Muscle layer of colon (tissue), 2 donors: ENCODE measurements around the gene HTT.

Experiments used
- H3K27ac ChIP-seq: one replicate; pipeline ENCODE4 v1.7.0; 2013; ENCODE audit warnings: low read depth, mild to moderate bottlenecking, low read length, moderate library complexity
- H3K27me3 ChIP-seq, 2 donors: one replicate each; pipeline ENCODE4 v1.7.0; 2013; ENCODE audit warnings: low read length in 2 of 2, mild to moderate bottlenecking in 2 of 2; ENCODE audit not compliant: insufficient read depth in 2 of 2, control insufficient read depth in 1 of 2
- H3K36me3 ChIP-seq: one replicate; pipeline ENCODE4 v1.7.0; 2013; ENCODE audit warnings: mild to moderate bottlenecking, low read length; ENCODE audit not compliant: insufficient read depth
- H3K4me1 ChIP-seq: one replicate; pipeline ENCODE4 v1.7.0; 2013; ENCODE audit warnings: mild to moderate bottlenecking, low read length; ENCODE audit not compliant: insufficient read depth
- H3K4me3 ChIP-seq, 2 donors: one replicate each; pipeline ENCODE4 v1.7.0; 2013; ENCODE audit warnings: low read length in 2 of 2, low read depth in 1 of 2, mild to moderate bottlenecking in 1 of 2, moderate library complexity in 1 of 2
- H3K9ac ChIP-seq: one replicate; pipeline ENCODE4 v1.7.0; 2013; ENCODE audit warnings: low read length
- H3K9me3 ChIP-seq: one replicate; pipeline ENCODE4 v1.7.0; 2013; ENCODE audit warnings: mild to moderate bottlenecking, low read length
- donor health status: abdominal sarcoma.
- donor health status: Adenocarcinoma of cecum.

The HTT gene

GRCh38 chr4:3178351-3178750 lies 103.9 kb downstream of the HTT start:
- Histone ChIP-seq H3K9me3 (no peaks in the 10 kb centered on the region), H3K9ac (no peak overlapping the region), H3K4me1 (peaks cover 3% of the 10 kb centered on the region), H3K27ac (no peak overlapping the region), H3K36me3 (peaks cover 56% of the 10 kb centered on the region), H3K4me3 (no peak overlapping the region), H3K27me3 (no peaks in the 10 kb centered on the region)

DNA sequence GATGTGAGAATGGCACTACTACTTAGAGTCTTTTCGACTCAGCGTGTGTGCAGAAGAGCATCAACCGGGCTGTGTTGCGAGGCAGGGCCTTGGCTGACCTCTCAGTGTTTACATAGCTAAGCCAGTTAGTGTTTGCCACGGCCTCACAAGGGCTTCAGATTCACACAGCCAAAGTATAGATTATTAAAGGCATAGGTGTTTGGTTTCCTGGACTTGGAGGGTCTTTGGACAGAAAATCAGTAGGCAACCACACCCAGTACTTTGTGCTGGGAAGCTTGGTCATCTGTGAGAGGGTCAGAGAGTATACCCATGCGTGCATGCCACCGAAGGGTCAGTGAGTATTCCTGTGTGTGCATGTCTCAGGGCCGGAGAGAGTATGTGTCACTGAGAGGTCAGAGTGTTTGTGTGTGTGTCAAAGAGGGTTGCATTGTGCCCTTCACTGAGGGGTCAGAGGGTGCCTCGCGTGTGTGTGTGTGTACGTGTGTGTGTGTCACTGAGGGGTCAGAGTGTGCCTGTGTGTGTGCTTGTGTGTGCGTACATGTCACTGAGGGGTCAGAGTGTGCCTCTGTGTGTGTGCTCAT lies 104.7 kb downstream of the HTT start:
- no peaks in the 10 kb centered on the region for H3K27me3 ChIP-seq
- peaks cover 3% of the 10 kb centered on the region for H3K4me1 ChIP-seq
- no peak overlapping the region for H3K27ac ChIP-seq
- H3K9me3 ChIP-seq, result no peaks in the 10 kb centered on the region
- no peak overlapping the region for H3K4me3 ChIP-seq
- H3K9ac ChIP-seq, result no peak overlapping the region
- H3K36me3 ChIP-seq, result peaks cover 54% of the 10 kb centered on the region

- Histone ChIP-seq H3K4me3 (no peak overlapping the region), H3K36me3 (peaks cover 57% of the 10 kb centered on the region), H3K27me3 (no peaks in the 10 kb centered on the region)
Observed at GRCh38 chr4:3183008-3183407, 108.5 kb downstream of the HTT start.

DNA sequence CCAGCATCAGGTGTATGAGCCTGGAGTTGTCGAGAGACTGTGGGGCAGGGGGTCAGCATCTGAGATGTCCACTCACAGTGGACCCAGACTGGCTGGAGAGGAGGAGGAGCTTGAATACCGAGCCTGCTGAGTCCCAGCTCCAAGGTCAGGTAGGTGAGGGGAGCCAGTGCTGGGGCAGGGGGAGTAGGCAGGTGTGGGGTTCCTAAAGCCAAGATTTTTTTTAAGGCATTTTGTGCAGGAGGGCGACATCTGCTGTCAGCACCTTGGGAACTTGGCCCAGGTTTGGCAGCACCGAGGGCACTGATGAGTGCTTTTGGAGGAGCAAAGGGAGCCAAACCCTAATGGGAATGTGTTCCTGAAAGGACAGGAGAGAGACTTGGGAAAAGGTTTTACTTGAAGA lies 110.2 kb downstream of the HTT start:
- no peaks in the 10 kb centered on the region for H3K27me3 ChIP-seq
- H3K4me3 ChIP-seq, result no peak overlapping the region
- H3K27ac ChIP-seq, result no peak overlapping the region
- no peaks in the 10 kb centered on the region for H3K9me3 ChIP-seq
- H3K9ac ChIP-seq, result no peak overlapping the region
- no peaks in the 10 kb centered on the region for H3K4me1 ChIP-seq
- H3K36me3 ChIP-seq, result peaks cover 57% of the 10 kb centered on the region

More at GRCh38 chr4:3183008-3183407, 108.5 kb downstream of the HTT start:
- no peak overlapping the region for H3K9ac ChIP-seq
- no peak overlapping the region for H3K27ac ChIP-seq
- H3K4me1 ChIP-seq, result peaks cover 3% of the 10 kb centered on the region
- no peaks in the 10 kb centered on the region for H3K9me3 ChIP-seq

- Histone ChIP-seq H3K9ac (no peak overlapping the region), H3K4me3 (no peak overlapping the region), H3K36me3 (peaks cover 61% of the 10 kb centered on the region), H3K27me3 (no peaks in the 10 kb centered on the region), H3K9me3 (no peaks in the 10 kb centered on the region), H3K27ac (no peak overlapping the region), H3K4me1 (no peaks in the 10 kb centered on the region)
Observed at GRCh38 chr4:3186609-3187008, 112.1 kb downstream of the HTT start.

DNA sequence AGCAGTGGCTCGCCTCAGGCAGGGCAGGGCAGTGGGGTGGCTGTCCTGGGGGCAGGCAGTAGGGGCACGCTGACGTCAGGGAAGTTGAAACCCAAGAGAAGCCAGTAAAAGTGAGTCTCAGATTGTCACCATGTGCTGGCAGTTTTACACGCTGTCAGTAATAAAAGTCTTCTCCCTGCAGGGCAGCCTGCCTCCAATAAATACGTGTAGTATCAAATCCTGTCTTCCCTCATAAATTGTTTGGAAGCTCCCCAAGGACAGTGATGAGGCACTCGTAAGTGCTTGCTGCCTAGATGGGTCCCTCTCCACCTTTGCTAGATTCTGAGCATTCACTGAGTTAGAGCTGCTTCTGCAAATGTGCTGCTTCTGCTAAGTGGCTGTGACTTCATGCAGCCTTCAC lies 113.6 kb downstream of the HTT start:
- Histone ChIP-seq H3K4me3 (no peak overlapping the region), H3K4me1 (no peaks in the 10 kb centered on the region), H3K27ac (no peak overlapping the region), H3K9me3 (no peaks in the 10 kb centered on the region), H3K9ac (no peak overlapping the region), H3K27me3 (no peaks in the 10 kb centered on the region), H3K36me3 (peaks cover 51% of the 10 kb centered on the region)

DNA sequence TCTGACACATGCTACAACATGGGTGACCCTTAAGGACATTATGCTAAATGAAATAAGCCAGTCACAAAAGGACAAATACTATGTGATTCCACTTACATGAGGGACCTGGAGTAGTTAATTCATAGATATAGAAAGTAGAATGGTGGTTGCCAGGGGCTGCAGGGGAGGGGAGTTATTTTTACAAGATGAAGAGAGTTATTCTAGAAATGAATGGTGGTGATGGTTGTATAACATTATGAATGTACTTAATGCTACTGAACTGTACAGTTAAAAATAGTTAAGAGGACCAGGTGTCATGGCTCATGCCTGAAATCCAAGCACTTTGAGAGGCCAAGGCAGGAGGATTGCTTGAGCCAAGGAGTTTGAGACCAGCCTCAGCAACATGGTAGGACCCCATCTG lies 115.0 kb downstream of the HTT start:
- H3K36me3 ChIP-seq, result peaks cover 44% of the 10 kb centered on the region

DNA sequence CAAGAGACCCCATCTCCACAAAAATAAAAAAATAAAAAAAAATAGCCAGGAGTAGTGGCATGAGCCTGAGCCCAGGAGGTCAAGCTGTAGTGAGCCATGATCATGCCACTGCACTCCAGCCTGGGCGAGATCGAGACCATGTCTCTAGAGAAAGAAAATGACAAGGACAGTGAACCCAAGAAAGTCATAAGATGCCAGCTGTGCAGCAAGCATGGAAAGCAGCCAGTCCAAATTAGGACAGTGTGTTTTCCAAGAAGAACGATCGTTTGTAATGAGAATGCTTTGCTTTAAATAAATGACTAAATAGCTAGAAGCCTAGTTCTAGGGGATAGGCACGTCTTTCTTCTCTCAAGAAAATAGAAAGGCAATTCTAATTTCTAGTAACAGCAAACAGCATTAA lies 116.1 kb downstream of the HTT start:
- H3K27me3 ChIP-seq, result no peaks in the 10 kb centered on the region
- H3K9me3 ChIP-seq, result no peaks in the 10 kb centered on the region
- no peaks in the 10 kb centered on the region for H3K4me1 ChIP-seq
- H3K27ac ChIP-seq, result no peak overlapping the region
- no peak overlapping the region for H3K9ac ChIP-seq
- H3K4me3 ChIP-seq, result no peak overlapping the region
- peaks cover 38% of the 10 kb centered on the region for H3K36me3 ChIP-seq

More for the DNA sequence above, 115.0 kb downstream of the HTT start:
- H3K27ac ChIP-seq, result no peak overlapping the region
- H3K4me1 ChIP-seq, result no peaks in the 10 kb centered on the region
- H3K9me3 ChIP-seq, result no peaks in the 10 kb centered on the region
- H3K4me3 ChIP-seq, result no peak overlapping the region
- H3K9ac ChIP-seq, result no peak overlapping the region
- H3K27me3 ChIP-seq, result no peaks in the 10 kb centered on the region

- Histone ChIP-seq H3K27ac (no peak overlapping the region), H3K36me3 (peaks cover 38% of the 10 kb centered on the region)
Observed at GRCh38 chr4:3192188-3192587, 117.7 kb downstream of the HTT start.

DNA sequence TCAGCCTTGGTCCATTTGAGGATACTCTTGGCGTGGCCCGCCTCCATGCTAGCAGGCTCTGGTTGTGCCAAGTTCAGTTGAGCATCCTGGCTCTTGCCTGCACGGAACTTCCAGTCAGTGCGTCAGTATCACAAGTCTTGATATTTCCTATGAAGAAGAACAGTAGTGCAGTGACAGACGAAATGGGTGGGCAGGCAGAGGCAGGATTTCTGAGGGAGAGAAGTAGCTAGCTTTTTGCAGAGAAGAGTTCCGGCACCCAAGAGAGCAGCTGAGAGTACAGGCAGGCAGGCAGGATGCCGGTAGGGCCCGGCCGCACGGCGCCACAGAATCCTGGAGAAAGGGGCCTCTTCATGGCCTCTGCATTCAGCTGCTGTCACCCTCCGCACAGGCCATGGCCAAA lies 118.3 kb downstream of the HTT start:
- no peaks in the 10 kb centered on the region for H3K9me3 ChIP-seq
- no peaks in the 10 kb centered on the region for H3K4me1 ChIP-seq
- no peak overlapping the region for H3K9ac ChIP-seq
- no peak overlapping the region for H3K27ac ChIP-seq
- no peaks in the 10 kb centered on the region for H3K27me3 ChIP-seq
- no peak overlapping the region for H3K4me3 ChIP-seq
- H3K36me3 ChIP-seq, result peaks cover 33% of the 10 kb centered on the region

More at GRCh38 chr4:3192188-3192587, 117.7 kb downstream of the HTT start:
- Histone ChIP-seq H3K4me3 (no peak overlapping the region), H3K27me3 (no peaks in the 10 kb centered on the region), H3K9ac (no peak overlapping the region), H3K4me1 (no peaks in the 10 kb centered on the region), H3K9me3 (no peaks in the 10 kb centered on the region)

DNA sequence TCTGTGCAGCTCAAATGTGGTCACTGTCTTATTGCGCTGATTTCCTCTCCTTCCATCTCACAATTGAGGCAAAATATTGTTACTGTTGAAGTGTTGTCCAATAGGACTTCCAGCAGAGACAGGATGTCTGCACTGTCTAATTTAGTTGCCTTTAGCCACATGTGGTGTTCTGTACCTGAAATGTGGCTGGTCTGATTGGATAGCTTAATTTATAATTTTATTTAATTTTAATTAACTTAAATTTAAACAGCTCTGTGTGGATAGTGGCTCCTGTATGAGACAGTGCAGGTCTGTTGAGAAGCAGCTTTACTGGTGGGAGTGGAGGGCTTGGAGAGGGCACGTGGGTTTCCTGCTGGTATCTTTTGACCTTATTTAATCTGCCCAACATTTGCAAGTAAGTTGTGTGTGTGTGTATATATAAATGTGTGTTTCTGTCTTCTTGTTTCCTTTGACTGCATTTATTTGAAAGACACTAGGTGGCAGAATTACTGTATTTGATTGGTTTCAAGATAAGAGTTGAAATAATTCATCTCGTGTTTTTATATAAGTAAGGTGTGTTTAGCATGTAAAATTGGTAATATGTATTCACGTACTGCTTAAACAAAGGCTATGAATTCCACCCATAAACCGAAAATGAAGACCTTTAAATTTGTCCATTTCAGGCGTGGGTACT lies 119.2 kb downstream of the HTT start:
- no peaks in the 10 kb centered on the region for H3K27me3 ChIP-seq
- H3K27ac ChIP-seq, result no peak overlapping the region
- no peak overlapping the region for H3K4me3 ChIP-seq
- H3K9ac ChIP-seq, result no peak overlapping the region
- no peaks in the 10 kb centered on the region for H3K4me1 ChIP-seq
- no peaks in the 10 kb centered on the region for H3K9me3 ChIP-seq
- H3K36me3 ChIP-seq, result peaks cover 29% of the 10 kb centered on the region
